Measurements from ENCODE around the gene DRICH1.
"Not testable (repeated sequence)": the region's sequence is repeated elsewhere in the genome, so short reads cannot be mapped to it uniquely, and the experiment has no call there.

The DRICH1 gene

DNA sequence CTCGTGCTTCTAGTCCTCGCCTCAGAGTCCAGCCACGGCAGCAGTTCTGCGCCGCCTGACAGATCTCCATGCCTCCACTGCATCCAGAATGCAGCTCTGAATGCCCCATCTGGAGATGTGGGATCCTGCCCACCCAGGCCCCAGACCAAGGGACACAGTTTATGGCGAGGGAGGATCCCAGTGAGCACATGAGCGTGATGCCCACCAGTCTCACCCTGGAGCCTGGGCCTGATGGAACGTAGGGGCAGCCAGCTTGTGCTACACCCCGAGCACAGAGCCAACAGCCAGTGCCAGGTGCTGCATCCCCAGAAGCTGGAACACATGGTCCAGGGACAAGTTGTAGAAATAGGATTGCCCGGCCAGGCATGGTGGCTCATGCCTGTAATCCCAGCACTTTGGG lies 62.4 kb downstream of the DRICH1 start:
- H3K4me3 ChIP-seq (ENCODE audit: low read depth, low read length): no peak overlapping the region

GRCh38 chr22:23569291-23569690 lies 62.8 kb downstream of the DRICH1 start:
- H3K4me3 ChIP-seq (ENCODE audit: low read depth, low read length): no peak overlapping the region

- peak overlapping the region; percentile 38 for H3K4me3 ChIP-seq (ENCODE audit: low read depth, low read length)
Observed at GRCh38 chr22:23566705-23567475, 65.2 kb downstream of the DRICH1 start.

- H3K4me3 ChIP-seq (ENCODE audit: low read depth, low read length): peak overlapping the region; percentile 38
Observed at GRCh38 chr22:23565915-23566704, 66.0 kb downstream of the DRICH1 start.

GRCh38 chr22:23565305-23565914 lies 66.7 kb downstream of the DRICH1 start:
- H3K4me3 ChIP-seq (ENCODE audit: low read depth, low read length): peak overlapping the region; percentile 38

DNA sequence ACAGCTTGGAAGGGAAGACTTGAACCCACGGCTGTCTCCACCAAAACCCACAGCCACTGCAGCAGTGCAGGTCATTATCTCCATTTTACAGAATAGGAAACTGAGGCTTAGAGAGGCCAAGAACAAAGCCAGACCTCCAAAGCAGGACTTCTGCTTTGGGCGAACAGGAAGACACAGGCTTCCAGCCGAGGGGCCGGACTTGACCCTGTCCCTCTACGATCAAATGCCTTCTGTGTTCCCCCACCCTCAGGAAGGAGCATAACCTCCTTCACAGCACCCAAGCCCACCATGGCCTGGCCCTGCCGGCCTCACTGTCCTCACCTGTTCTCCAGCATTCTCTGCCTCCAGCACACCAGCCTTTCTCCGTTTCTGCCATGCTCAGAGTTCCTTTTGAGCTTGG lies 67.8 kb downstream of the DRICH1 start:
- H3K4me3 ChIP-seq (ENCODE audit: low read depth, low read length): no peak overlapping the region

DNA sequence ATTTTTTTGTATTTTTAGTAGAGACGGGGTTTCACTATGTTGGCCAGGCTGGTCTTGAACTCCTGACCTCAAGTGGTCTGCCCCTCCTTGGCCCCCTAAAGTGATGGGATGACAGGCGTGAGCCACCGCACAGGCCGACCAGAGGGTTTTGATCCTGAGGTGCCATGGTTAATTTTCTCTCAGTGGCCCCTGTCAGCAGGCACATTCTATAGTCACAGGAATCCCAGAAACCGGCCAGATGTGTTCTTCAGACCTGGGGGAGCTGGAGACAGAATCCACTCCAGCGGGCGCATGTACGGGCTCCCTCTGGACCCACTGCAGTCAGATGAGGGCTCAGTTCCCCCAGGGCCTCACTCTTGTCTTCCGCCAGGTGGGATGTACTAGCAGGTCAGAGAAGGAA lies 69.0 kb downstream of the DRICH1 start:
- no peak overlapping the region for H3K4me3 ChIP-seq (ENCODE audit: low read depth, low read length)

DNA sequence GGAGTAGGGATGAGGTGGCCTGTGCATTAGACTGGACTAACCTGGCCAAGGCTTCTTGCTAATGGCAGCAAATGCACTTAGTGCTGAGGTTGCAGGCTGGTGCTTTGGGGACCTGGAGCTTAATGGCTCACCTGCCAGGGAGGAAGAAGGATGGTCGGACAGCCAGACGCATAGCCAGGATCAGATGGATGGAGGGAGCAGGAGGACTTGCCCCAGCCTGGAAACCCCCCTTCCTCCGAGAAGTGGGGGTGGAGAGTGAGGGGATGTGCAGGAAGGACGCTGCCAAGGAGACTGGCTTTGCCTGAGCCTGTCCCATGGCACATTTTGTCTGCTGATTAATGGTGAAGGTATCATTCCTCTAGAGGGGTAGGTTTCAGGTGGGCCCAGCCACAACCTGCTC lies 69.9 kb downstream of the DRICH1 start:
- no peak overlapping the region for H3K4me3 ChIP-seq (ENCODE audit: low read depth, low read length)

DNA sequence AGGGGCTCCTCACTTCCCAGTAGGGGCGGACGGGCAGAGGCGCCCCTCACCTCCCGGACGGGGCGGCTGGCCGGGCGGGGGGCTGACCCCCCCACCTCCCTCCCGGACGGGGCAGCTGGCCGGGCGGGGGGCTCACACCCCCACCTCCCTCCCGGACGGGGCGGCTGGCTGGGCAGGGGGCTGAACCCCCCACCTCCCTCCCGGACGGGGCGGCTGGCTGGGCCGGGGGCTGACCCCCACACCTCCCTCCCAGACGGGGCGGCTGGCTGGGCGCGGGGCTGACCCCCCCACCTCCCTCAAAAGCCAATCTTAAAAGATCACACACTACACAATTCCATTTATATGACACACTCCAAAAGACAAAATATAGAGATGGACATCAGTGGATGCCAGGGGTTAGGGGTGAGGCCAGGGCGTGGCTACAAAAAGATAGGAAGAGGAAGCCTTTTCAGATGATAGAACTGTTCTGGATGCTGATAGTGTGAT lies 71.1 kb downstream of the DRICH1 start:
- H3K4me3 ChIP-seq (ENCODE audit: low read depth, low read length): not testable (repeated sequence)

DNA sequence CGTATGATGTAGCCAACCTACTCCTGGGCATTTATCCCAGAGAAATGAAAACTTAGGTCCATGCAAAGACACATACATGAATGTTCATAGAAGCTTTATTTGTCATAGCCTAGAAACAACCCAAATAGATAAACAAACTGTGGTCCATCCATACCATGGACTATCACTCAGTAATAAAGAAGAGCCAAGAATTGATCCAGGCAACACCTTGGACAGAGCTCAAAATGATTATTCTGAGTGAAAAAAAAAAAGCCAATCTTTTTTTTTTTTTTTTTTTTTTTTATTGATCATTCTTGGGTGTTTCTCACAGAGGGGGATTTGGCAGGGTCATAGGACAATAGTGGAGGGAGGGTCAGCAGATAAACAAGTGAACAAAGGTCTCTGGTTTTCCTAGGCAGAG lies 71.9 kb downstream of the DRICH1 start:
- H3K4me3 ChIP-seq (ENCODE audit: low read depth, low read length): not testable (repeated sequence)

Measured in iPS-11a (cell line).